Liver (tissue), 9 donors: Measurements from ENCODE around the gene OR2T10. TPM values are rescaled to one million over a fixed set of nuclear protein-coding genes. Genes with fewer than 3 reads are reported as not detected.
A peak's percentile ranks its signal among the peaks of the same experiment; 100 is the strongest.

Source experiments
- DNase-seq: peaks from one replicate; pipeline ENCODE4 v3.0.0-alpha.2; 2017; ENCODE audit warnings: low spot score
- H3K27ac ChIP-seq, 2 donors: one replicate each; pipeline ENCODE4 v1.7.0; 2013; ENCODE audit warnings: inconsistent platforms in 2 of 2, low read length in 2 of 2, control low read depth in 1 of 2, low read depth in 1 of 2, mild to moderate bottlenecking in 1 of 2
- H3K27me3 ChIP-seq, 4 donors: one replicate each; pipeline versions ENCODE4 v1.6.1 to v1.7.0; 2013; ENCODE audit warnings: low read length in 3 of 4, inconsistent platforms in 1 of 4, mild to moderate bottlenecking in 1 of 4, moderate library complexity in 1 of 4; ENCODE audit not compliant: control insufficient read depth in 4 of 4, insufficient read depth in 4 of 4
- H3K36me3 ChIP-seq, 4 donors: one replicate each; pipeline versions ENCODE4 v1.6.1 to v1.7.0; 2013; ENCODE audit warnings: low read length in 3 of 4, mild to moderate bottlenecking in 3 of 4, low read depth in 1 of 4, moderate library complexity in 1 of 4; ENCODE audit not compliant: control insufficient read depth in 4 of 4, insufficient read depth in 3 of 4
- H3K4me1 ChIP-seq, 4 donors: one replicate each; pipeline versions ENCODE4 v1.6.1 to v1.7.0; 2013; ENCODE audit warnings: low read length in 3 of 4, mild to moderate bottlenecking in 3 of 4, moderate library complexity in 1 of 4; ENCODE audit not compliant: control insufficient read depth in 4 of 4, insufficient read depth in 4 of 4
- H3K4me3 ChIP-seq, 3 donors: one replicate each; pipeline versions ENCODE4 v1.6.1 to v1.7.0; 2013; ENCODE audit warnings: low read length in 3 of 3, control low read depth in 1 of 3, low read depth in 1 of 3, mild to moderate bottlenecking in 1 of 3
- H3K9ac ChIP-seq, 2 donors: one replicate each; pipeline ENCODE4 v1.7.0; 2013; ENCODE audit warnings: low read length in 2 of 2, mild to moderate bottlenecking in 2 of 2, moderate library complexity in 2 of 2, control low read depth in 1 of 2, low read depth in 1 of 2
- H3K9me3 ChIP-seq, 4 donors: one replicate each; pipeline versions ENCODE4 v1.6.1 to v1.7.0; 2013; ENCODE audit warnings: low read length in 3 of 4; ENCODE audit not compliant: control insufficient read depth in 4 of 4
- EGR1 ChIP-seq, 2 donors: IDR thresholded peaks; 2 replicates each; pipeline ENCODE4 v1.6.1; 2016 to 2018; ENCODE audit warnings: antibody characterized with exemption in 2 of 2, low read depth in 2 of 2
- FOXA1 ChIP-seq: IDR thresholded peaks from 2 replicates; pipeline ENCODE4 v1.6.1; 2016; ENCODE audit warnings: antibody characterized with exemption
- FOXA2 ChIP-seq: IDR thresholded peaks from 2 replicates; pipeline ENCODE4 v1.6.1; 2016; ENCODE audit warnings: antibody characterized with exemption
- GABPA ChIP-seq, 2 donors: IDR thresholded peaks in 1 of 2; conservative IDR thresholded peaks in 1 of 2; 2 replicates each; pipeline ENCODE4 v1.6.1; 2016; ENCODE audit warnings: antibody characterized with exemption in 2 of 2, mild to moderate bottlenecking in 1 of 2, moderate library complexity in 1 of 2
- HNF4A ChIP-seq, 2 donors: conservative IDR thresholded peaks; 2 replicates each; pipeline ENCODE4 v1.6.1; 2016; ENCODE audit warnings: antibody characterized with exemption in 2 of 2, mild to moderate bottlenecking in 2 of 2
- JUND ChIP-seq, 2 donors: IDR thresholded peaks; 2 replicates each; pipeline ENCODE4 v1.6.1; 2016; ENCODE audit warnings: antibody characterized with exemption in 2 of 2
- NR2F2 ChIP-seq: IDR thresholded peaks from 2 replicates; pipeline ENCODE4 v1.6.1; 2016; ENCODE audit warnings: antibody characterized with exemption
- RXRA ChIP-seq, 2 donors: IDR thresholded peaks; 2 replicates each; pipeline ENCODE4 v1.6.1; 2017 to 2018; ENCODE audit warnings: antibody characterized with exemption in 2 of 2, mild to moderate bottlenecking in 1 of 2
- SP1 ChIP-seq: IDR thresholded peaks from 2 replicates; pipeline ENCODE4 v1.6.1; 2018; ENCODE audit warnings: antibody characterized with exemption, mild to moderate bottlenecking
- TAF1 ChIP-seq: conservative IDR thresholded peaks from 2 replicates; pipeline ENCODE4 v1.6.1; 2016; ENCODE audit warnings: antibody characterized with exemption, mild to moderate bottlenecking
- YY1 ChIP-seq: IDR thresholded peaks from 2 replicates; pipeline ENCODE4 v1.6.1; 2016; ENCODE audit warnings: antibody characterized with exemption, mild to moderate bottlenecking
- WGBS: extraction: QIAGEN DNeasy Blood & Tissue Kit; methylation state at CpG from one replicate; pipeline ENCODE4 v1.1.7; 2013; 5-methylcytosine and 5-hydroxymethylcytosine counted together
- polyA plus RNA-seq, 2 donors: library from polyadenylated mRNA; stranded (reverse) in 1 of 2; unstranded in 1 of 2; fragments of 200-250 nt in 1 of 2; fragments of >200 nt in 1 of 2; fragmentation: Nextera tagmentation in 1 of 2; extraction: Ambion mirVana in 1 of 2; gene quantifications; one replicate each; pipeline versions ENCODE4 v1.2.1 to v1.2.3, GENCODE V29; 2013 to 2015
- total RNA-seq, 2 donors: library from RNA; depleted of rRNA; stranded (reverse); fragments of >200 nt; gene quantifications; one replicate each; pipeline ENCODE4 v1.2.3, GENCODE V29; 2014
- TF ChIP-seq, protein P1 (sequence below): IDR thresholded peaks from 2 replicates; pipeline ENCODE4 v1.6.1; 2016; ENCODE audit warnings: antibody characterized with exemption, mild to moderate bottlenecking
- TF ChIP-seq, protein P2 (sequence below): fragments of 150-350 bp; IDR thresholded peaks from 2 replicates; pipeline ENCODE4 v1.5.1; 2017; ENCODE audit warnings: improper control_type of control experiment, low read depth, low read length; ENCODE audit not compliant: missing input control
- TF ChIP-seq, protein P3 (sequence below): IDR thresholded peaks from 2 replicates; pipeline ENCODE4 v1.6.1; 2016; ENCODE audit warnings: antibody characterized with exemption
- TF ChIP-seq, protein P4 (sequence below): IDR thresholded peaks from 2 replicates; pipeline ENCODE4 v1.6.1; 2016; ENCODE audit warnings: antibody characterized with exemption
- TF ChIP-seq, protein P5 (sequence below): IDR thresholded peaks from 2 replicates; pipeline ENCODE4 v1.6.1; 2016; ENCODE audit warnings: antibody characterized with exemption
- donor health status: healthy.
- donor health status: healthy.
- donor health status: healthy.
- donor health status: healthy.
- donor health status: healthy.

OR2T10 gene
- total and polyA plus RNA-seq, 4 donors = not detected

DNA sequence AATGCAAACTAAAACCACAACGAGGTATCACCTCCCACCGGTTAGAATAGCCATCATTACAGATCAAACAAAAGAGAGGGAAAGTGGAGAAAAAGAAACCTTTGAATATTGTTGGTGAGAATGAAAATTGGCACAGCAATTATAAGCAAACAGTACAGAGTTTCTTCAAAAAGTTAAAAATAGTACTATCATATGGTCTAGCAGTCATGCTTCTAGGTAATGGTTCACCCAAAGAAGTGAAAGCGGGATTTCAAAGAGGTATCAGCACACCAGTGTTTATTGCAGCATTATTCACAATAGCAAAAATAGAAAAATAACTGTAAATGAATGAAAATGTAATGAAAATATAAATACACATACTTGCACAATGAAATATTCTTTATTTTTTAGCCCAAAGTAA, 8.2 kb downstream of the OR2T10 start:
- DNase-seq = no peak
- no peaks in the 10 kb centered on the region for H3K27me3 ChIP-seq
- H3K9ac ChIP-seq = no peak overlapping the region
- H3K9me3 ChIP-seq = no peaks in the 10 kb centered on the region
- no peak overlapping the region for H3K4me3 ChIP-seq
- no peaks in the 10 kb centered on the region for H3K4me1 ChIP-seq
- WGBS = 78% methylated on average over 3 of the region's 3 CpGs
- peak overlapping the region in 1 of 2 donors; percentile 30 for H3K27ac ChIP-seq
- TF ChIP-seq RXRA (IDR thresholded peaks at IDR 0.05) = no peak
- TF ChIP-seq EGR1 (IDR thresholded peaks at IDR 0.05; ENCODE audit: low read depth in 2 of 2) = no peak
- no peak for TF ChIP-seq GABPA (IDR thresholded peaks at IDR 0.05 in 1 of 2, conservative IDR thresholded peaks at IDR 0.05 in 1 of 2)
- TF ChIP-seq NR2F2 = no peak
- TF ChIP-seq, protein P1, sequence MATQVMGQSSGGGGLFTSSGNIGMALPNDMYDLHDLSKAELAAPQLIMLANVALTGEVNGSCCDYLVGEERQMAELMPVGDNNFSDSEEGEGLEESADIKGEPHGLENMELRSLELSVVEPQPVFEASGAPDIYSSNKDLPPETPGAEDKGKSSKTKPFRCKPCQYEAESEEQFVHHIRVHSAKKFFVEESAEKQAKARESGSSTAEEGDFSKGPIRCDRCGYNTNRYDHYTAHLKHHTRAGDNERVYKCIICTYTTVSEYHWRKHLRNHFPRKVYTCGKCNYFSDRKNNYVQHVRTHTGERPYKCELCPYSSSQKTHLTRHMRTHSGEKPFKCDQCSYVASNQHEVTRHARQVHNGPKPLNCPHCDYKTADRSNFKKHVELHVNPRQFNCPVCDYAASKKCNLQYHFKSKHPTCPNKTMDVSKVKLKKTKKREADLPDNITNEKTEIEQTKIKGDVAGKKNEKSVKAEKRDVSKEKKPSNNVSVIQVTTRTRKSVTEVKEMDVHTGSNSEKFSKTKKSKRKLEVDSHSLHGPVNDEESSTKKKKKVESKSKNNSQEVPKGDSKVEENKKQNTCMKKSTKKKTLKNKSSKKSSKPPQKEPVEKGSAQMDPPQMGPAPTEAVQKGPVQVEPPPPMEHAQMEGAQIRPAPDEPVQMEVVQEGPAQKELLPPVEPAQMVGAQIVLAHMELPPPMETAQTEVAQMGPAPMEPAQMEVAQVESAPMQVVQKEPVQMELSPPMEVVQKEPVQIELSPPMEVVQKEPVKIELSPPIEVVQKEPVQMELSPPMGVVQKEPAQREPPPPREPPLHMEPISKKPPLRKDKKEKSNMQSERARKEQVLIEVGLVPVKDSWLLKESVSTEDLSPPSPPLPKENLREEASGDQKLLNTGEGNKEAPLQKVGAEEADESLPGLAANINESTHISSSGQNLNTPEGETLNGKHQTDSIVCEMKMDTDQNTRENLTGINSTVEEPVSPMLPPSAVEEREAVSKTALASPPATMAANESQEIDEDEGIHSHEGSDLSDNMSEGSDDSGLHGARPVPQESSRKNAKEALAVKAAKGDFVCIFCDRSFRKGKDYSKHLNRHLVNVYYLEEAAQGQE = no peak
- no peak for TF ChIP-seq SP1
- no peak for TF ChIP-seq HNF4A (conservative IDR thresholded peaks at IDR 0.05)
- TF ChIP-seq, protein P2, sequence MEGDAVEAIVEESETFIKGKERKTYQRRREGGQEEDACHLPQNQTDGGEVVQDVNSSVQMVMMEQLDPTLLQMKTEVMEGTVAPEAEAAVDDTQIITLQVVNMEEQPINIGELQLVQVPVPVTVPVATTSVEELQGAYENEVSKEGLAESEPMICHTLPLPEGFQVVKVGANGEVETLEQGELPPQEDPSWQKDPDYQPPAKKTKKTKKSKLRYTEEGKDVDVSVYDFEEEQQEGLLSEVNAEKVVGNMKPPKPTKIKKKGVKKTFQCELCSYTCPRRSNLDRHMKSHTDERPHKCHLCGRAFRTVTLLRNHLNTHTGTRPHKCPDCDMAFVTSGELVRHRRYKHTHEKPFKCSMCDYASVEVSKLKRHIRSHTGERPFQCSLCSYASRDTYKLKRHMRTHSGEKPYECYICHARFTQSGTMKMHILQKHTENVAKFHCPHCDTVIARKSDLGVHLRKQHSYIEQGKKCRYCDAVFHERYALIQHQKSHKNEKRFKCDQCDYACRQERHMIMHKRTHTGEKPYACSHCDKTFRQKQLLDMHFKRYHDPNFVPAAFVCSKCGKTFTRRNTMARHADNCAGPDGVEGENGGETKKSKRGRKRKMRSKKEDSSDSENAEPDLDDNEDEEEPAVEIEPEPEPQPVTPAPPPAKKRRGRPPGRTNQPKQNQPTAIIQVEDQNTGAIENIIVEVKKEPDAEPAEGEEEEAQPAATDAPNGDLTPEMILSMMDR = no peak
- H3K36me3 ChIP-seq = no peaks in the 10 kb centered on the region

DNA sequence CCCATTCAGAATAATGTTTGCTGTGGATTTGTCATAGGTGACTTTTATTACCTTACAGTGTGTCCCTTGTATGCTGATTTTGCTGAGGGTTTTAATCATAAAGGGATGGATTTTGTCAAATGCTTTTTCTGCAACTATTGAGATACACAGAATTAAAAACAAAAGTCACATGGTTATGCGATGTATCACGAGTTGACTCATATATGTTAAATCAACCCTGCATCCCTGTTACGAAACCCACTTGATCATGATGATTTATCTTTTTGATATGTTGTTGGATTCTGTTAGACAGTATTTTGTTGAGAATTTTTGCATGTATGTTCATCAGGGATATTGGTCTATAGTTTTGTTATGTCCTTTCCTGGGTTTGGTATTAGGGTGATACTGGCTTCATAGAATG, 12.2 kb downstream of the OR2T10 start:
- WGBS = 64% methylated on average over 3 of the region's 3 CpGs
- Histone ChIP-seq H3K36me3 (no peaks in the 10 kb centered on the region), H3K27ac (no peak overlapping the region), H3K27me3 (no peaks in the 10 kb centered on the region), H3K9ac (no peak overlapping the region), H3K4me3 (no peak overlapping the region), H3K4me1 (no peaks in the 10 kb centered on the region), H3K9me3 (no peaks in the 10 kb centered on the region)
- TF ChIP-seq FOXA2 (no peak), RXRA (IDR thresholded peaks at IDR 0.05) (no peak), JUND (IDR thresholded peaks at IDR 0.05) (no peak), TAF1 (no peak), YY1 (no peak), NR2F2 (no peak), FOXA1 (no peak), GABPA (IDR thresholded peaks at IDR 0.05 in 1 of 2, conservative IDR thresholded peaks at IDR 0.05 in 1 of 2) (no peak)
- TF ChIP-seq, protein P3, sequence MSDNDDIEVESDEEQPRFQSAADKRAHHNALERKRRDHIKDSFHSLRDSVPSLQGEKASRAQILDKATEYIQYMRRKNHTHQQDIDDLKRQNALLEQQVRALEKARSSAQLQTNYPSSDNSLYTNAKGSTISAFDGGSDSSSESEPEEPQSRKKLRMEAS = no peak
- TF ChIP-seq, protein P1 = no peak
- TF ChIP-seq, protein P4, sequence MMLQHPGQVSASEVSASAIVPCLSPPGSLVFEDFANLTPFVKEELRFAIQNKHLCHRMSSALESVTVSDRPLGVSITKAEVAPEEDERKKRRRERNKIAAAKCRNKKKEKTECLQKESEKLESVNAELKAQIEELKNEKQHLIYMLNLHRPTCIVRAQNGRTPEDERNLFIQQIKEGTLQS = no peak
- TF ChIP-seq, protein P2 = no peak
- TF ChIP-seq, protein P5, sequence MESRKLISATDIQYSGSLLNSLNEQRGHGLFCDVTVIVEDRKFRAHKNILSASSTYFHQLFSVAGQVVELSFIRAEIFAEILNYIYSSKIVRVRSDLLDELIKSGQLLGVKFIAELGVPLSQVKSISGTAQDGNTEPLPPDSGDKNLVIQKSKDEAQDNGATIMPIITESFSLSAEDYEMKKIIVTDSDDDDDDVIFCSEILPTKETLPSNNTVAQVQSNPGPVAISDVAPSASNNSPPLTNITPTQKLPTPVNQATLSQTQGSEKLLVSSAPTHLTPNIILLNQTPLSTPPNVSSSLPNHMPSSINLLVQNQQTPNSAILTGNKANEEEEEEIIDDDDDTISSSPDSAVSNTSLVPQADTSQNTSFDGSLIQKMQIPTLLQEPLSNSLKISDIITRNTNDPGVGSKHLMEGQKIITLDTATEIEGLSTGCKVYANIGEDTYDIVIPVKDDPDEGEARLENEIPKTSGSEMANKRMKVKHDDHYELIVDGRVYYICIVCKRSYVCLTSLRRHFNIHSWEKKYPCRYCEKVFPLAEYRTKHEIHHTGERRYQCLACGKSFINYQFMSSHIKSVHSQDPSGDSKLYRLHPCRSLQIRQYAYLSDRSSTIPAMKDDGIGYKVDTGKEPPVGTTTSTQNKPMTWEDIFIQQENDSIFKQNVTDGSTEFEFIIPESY = no peak
- no peak for DNase-seq
